Adrenal gland (tissue), 5 donors: Measurements from ENCODE around the gene P2RX2.

Experiments
- CTCF ChIP-seq, 6 experiments: fragments of 450-650 bp in 4 of 6; fragments of 200-600 bp in 2 of 6; sonication (generic) in 1 of 6; IDR thresholded peaks; 1 replicate in 5 of 6; 2 replicates in 1 of 6; pipeline versions ENCODE4 v1.5.1 to v1.8.0; 2016 to 2021; ENCODE audit warnings: antibody characterized with exemption in 6 of 6, mild to moderate bottlenecking in 2 of 6, moderate library complexity in 1 of 6
- POLR2A ChIP-seq, 2 donors: fragments of 450-650 bp; IDR thresholded peaks; one replicate each; pipeline ENCODE4 v1.6.1; 2017; ENCODE audit warnings: antibody characterized with exemption in 2 of 2, mild to moderate bottlenecking in 2 of 2, moderate library complexity in 1 of 2
- donor health status: DM: no; HTN: no; CAD: no.

GRCh38 chr12:132571051-132571450, 47.5 kb upstream of the P2RX2 start:
- TF ChIP-seq CTCF (IDR thresholded peaks at IDR 0.05) (no peak), POLR2A (IDR thresholded peaks at IDR 0.05) (no peak)
